Measurements from ENCODE around the gene CDK4. TPM values are rescaled to one million over a fixed set of nuclear protein-coding genes. Genes with fewer than 3 reads are reported as not detected.

Gene CDK4
- total and polyA plus RNA-seq, 2 of the 13 experiments (the other 11 are each of a cell fraction or from before 2014, with no cell fraction given), result 191 to 209 TPM

GRCh38 chr12:57744777-57745484, 7.2 kb downstream of the CDK4 start, which contains the start of gene TSPAN31 (continued):
- TF ChIP-seq CC2D1A (CRISPR knock-in tag; IDR thresholded peaks at IDR 0.05) (no peak), SAP130 (CRISPR knock-in tag; IDR thresholded peaks at IDR 0.05; ENCODE audit: low read depth) (peak; percentile 37), MXI1 (IDR thresholded peaks at IDR 0.05; ENCODE audit: borderline replicate concordance, low read depth, low read length) (peak; percentile 4; the same call in 1 of the 3 replicates), HIVEP1 (CRISPR knock-in tag; IDR thresholded peaks at IDR 0.05) (0 out of 2 replicates have a peak, but pooled peaks have one; percentile 54), ZBTB7A (CRISPR knock-in tag; IDR thresholded peaks at IDR 0.05) (no peak), RFXANK (CRISPR knock-in tag; IDR thresholded peaks at IDR 0.05) (peak; percentile 77; the same call in 1 of the 2 replicates), RAD51 (IDR thresholded peaks at IDR 0.05; ENCODE audit: borderline replicate concordance) (no peak), PATZ1 (CRISPR knock-in tag; IDR thresholded peaks at IDR 0.05) (peak; percentile 48), ZFY (CRISPR knock-in tag; IDR thresholded peaks at IDR 0.05) (peak; percentile 64; the same call in 1 of the 2 replicates), CENPBD1 (CRISPR knock-in tag; IDR thresholded peaks at IDR 0.05; ENCODE audit: borderline replicate concordance, low read depth) (no peak), POGZ (CRISPR knock-in tag; IDR thresholded peaks at IDR 0.05) (peak; percentile 31), SALL1 (CRISPR knock-in tag; IDR thresholded peaks at IDR 0.05) (0 out of 2 replicates have a peak, but pooled peaks have one; percentile 40), SOX5 (CRISPR knock-in tag; IDR thresholded peaks at IDR 0.05; ENCODE audit: borderline replicate concordance) (peak; percentile 13; the same call in 1 of the 2 replicates), TFDP1 (CRISPR knock-in tag; IDR thresholded peaks at IDR 0.05; ENCODE audit: borderline replicate concordance) (peak; percentile 43; the same call in 1 of the 2 replicates), JARID2 (CRISPR knock-in tag; IDR thresholded peaks at IDR 0.05; ENCODE audit: insufficient replicate concordance) (no peak), ZNF367 (CRISPR knock-in tag; IDR thresholded peaks at IDR 0.05; ENCODE audit: borderline replicate concordance) (peak; percentile 41; the same call in 1 of the 2 replicates), YEATS2 (CRISPR knock-in tag; IDR thresholded peaks at IDR 0.05; ENCODE audit: borderline replicate concordance) (peak; percentile 55; the same call in 1 of the 2 replicates), MAZ (IDR thresholded peaks at IDR 0.05; ENCODE audit: borderline replicate concordance, low read depth, low read length) (0 out of 2 replicates have a peak, but pooled peaks have one; percentile 14), MAZ (CRISPR knock-in tag; IDR thresholded peaks at IDR 0.05; ENCODE audit: low read depth) (no peak), ZNF883 (CRISPR knock-in tag; IDR thresholded peaks at IDR 0.05; ENCODE audit: not compliant biosample characterization) (peak; percentile 55), RNF2 (conservative IDR thresholded peaks at IDR 0.05; ENCODE audit: low read depth) (0 out of 2 replicates have a peak, but pooled peaks have one; percentile 19), HDAC2 (CRISPR knock-in tag; IDR thresholded peaks at IDR 0.05) (0 out of 2 replicates have a peak, but pooled peaks have one; percentile 11)
- TF ChIP-seq, protein P1, sequence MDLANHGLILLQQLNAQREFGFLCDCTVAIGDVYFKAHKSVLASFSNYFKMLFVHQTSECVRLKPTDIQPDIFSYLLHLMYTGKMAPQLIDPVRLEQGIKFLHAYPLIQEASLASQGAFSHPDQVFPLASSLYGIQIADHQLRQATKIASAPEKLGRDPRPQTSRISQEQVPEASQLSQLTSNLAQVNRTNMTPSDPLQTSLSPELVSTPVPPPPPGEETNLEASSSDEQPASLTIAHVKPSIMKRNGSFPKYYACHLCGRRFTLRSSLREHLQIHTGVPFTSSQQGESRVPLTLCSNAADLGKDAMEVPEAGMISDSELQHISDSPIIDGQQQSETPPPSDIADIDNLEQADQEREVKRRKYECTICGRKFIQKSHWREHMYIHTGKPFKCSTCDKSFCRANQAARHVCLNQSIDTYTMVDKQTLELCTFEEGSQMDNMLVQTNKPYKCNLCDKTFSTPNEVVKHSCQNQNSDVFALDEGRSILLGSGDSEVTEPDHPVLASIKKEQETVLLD (CRISPR knock-in tag; IDR thresholded peaks at IDR 0.05; ENCODE audit: low read depth), result no peak
- TF ChIP-seq, protein P2, sequence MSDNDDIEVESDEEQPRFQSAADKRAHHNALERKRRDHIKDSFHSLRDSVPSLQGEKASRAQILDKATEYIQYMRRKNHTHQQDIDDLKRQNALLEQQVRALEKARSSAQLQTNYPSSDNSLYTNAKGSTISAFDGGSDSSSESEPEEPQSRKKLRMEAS (IDR thresholded peaks at IDR 0.05), result peak; percentile 73
